ENCODE measurements around the gene EFNB3.

Gene EFNB3

GRCh38 chr17:7740481-7741001 is 35.5 kb downstream of the EFNB3 start:
- Histone ChIP-seq H3K36me3 (ENCODE audit: control insufficient read depth, insufficient read depth, low read length) (no peaks in the 10 kb centered on the region), H3K27me3 (ENCODE audit: control insufficient read depth, insufficient read depth, low read length) (peaks cover 7% of the 10 kb centered on the region), H3K4me3 (ENCODE audit: low read depth, low read length) (no peak overlapping the region), H3K9ac (ENCODE audit: low read depth, low read length) (no peak overlapping the region), H3K9me3 (ENCODE audit: control insufficient read depth, insufficient read depth, low read length) (no peaks in the 10 kb centered on the region), H3K4me1 (ENCODE audit: control insufficient read depth, insufficient read depth, low read length) (no peaks in the 10 kb centered on the region)

GRCh38 chr17:7742729-7743128 is 37.7 kb downstream of the EFNB3 start:
- Histone ChIP-seq H3K4me3 (ENCODE audit: low read depth, low read length) (no peak overlapping the region), H3K4me1 (ENCODE audit: control insufficient read depth, insufficient read depth, low read length) (no peaks in the 10 kb centered on the region), H3K9me3 (ENCODE audit: control insufficient read depth, insufficient read depth, low read length) (no peaks in the 10 kb centered on the region), H3K27me3 (ENCODE audit: control insufficient read depth, insufficient read depth, low read length) (no peaks in the 10 kb centered on the region), H3K9ac (ENCODE audit: low read depth, low read length) (no peak overlapping the region), H3K36me3 (ENCODE audit: control insufficient read depth, insufficient read depth, low read length) (no peaks in the 10 kb centered on the region)

- no peaks in the 10 kb centered on the region for H3K36me3 ChIP-seq (ENCODE audit: control insufficient read depth, insufficient read depth, low read length)
- no peaks in the 10 kb centered on the region for H3K4me1 ChIP-seq (ENCODE audit: control insufficient read depth, insufficient read depth, low read length)
- no peaks in the 10 kb centered on the region for H3K9me3 ChIP-seq (ENCODE audit: control insufficient read depth, insufficient read depth, low read length)
- H3K27me3 ChIP-seq (ENCODE audit: control insufficient read depth, insufficient read depth, low read length), result no peaks in the 10 kb centered on the region
- H3K9ac ChIP-seq (ENCODE audit: low read depth, low read length), result no peak overlapping the region
- no peak overlapping the region for H3K4me3 ChIP-seq (ENCODE audit: low read depth, low read length)
These were observed 39.4 kb downstream of the EFNB3 start for GRCh38 chr17:7744416-7744815.

GRCh38 chr17:7745748-7746470 is 40.9 kb downstream of the EFNB3 start:
- Histone ChIP-seq H3K36me3 (ENCODE audit: control insufficient read depth, insufficient read depth, low read length) (no peaks in the 10 kb centered on the region), H3K9me3 (ENCODE audit: control insufficient read depth, insufficient read depth, low read length) (no peaks in the 10 kb centered on the region), H3K4me3 (ENCODE audit: low read depth, low read length) (no peak overlapping the region), H3K9ac (ENCODE audit: low read depth, low read length) (no peak overlapping the region), H3K4me1 (ENCODE audit: control insufficient read depth, insufficient read depth, low read length) (no peaks in the 10 kb centered on the region), H3K27me3 (ENCODE audit: control insufficient read depth, insufficient read depth, low read length) (no peaks in the 10 kb centered on the region)

- H3K27me3 ChIP-seq (ENCODE audit: control insufficient read depth, insufficient read depth, low read length), result no peaks in the 10 kb centered on the region
- no peaks in the 10 kb centered on the region for H3K9me3 ChIP-seq (ENCODE audit: control insufficient read depth, insufficient read depth, low read length)
- no peaks in the 10 kb centered on the region for H3K4me1 ChIP-seq (ENCODE audit: control insufficient read depth, insufficient read depth, low read length)
- no peak overlapping the region for H3K4me3 ChIP-seq (ENCODE audit: low read depth, low read length)
- H3K9ac ChIP-seq (ENCODE audit: low read depth, low read length), result no peak overlapping the region
- H3K36me3 ChIP-seq (ENCODE audit: control insufficient read depth, insufficient read depth, low read length), result no peaks in the 10 kb centered on the region
These were observed 42.7 kb downstream of the EFNB3 start for GRCh38 chr17:7747635-7748071.

GRCh38 chr17:7748076-7748775 is 43.2 kb downstream of the EFNB3 start:
- Histone ChIP-seq H3K36me3 (ENCODE audit: control insufficient read depth, insufficient read depth, low read length) (no peaks in the 10 kb centered on the region), H3K4me3 (ENCODE audit: low read depth, low read length) (no peak overlapping the region), H3K9ac (ENCODE audit: low read depth, low read length) (no peak overlapping the region), H3K9me3 (ENCODE audit: control insufficient read depth, insufficient read depth, low read length) (no peaks in the 10 kb centered on the region), H3K27me3 (ENCODE audit: control insufficient read depth, insufficient read depth, low read length) (no peaks in the 10 kb centered on the region), H3K4me1 (ENCODE audit: control insufficient read depth, insufficient read depth, low read length) (no peaks in the 10 kb centered on the region)

- no peaks in the 10 kb centered on the region for H3K4me1 ChIP-seq (ENCODE audit: control insufficient read depth, insufficient read depth, low read length)
- no peaks in the 10 kb centered on the region for H3K27me3 ChIP-seq (ENCODE audit: control insufficient read depth, insufficient read depth, low read length)
- H3K4me3 ChIP-seq (ENCODE audit: low read depth, low read length), result no peak overlapping the region
- H3K9ac ChIP-seq (ENCODE audit: low read depth, low read length), result no peak overlapping the region
- H3K36me3 ChIP-seq (ENCODE audit: control insufficient read depth, insufficient read depth, low read length), result no peaks in the 10 kb centered on the region
- no peaks in the 10 kb centered on the region for H3K9me3 ChIP-seq (ENCODE audit: control insufficient read depth, insufficient read depth, low read length)
These were observed 45.4 kb downstream of the EFNB3 start for GRCh38 chr17:7750321-7750821.

GRCh38 chr17:7754656-7755055 is 49.7 kb downstream of the EFNB3 start:
- Histone ChIP-seq H3K27me3 (ENCODE audit: control insufficient read depth, insufficient read depth, low read length) (no peaks in the 10 kb centered on the region), H3K9ac (ENCODE audit: low read depth, low read length) (no peak overlapping the region), H3K4me3 (ENCODE audit: low read depth, low read length) (no peak overlapping the region), H3K4me1 (ENCODE audit: control insufficient read depth, insufficient read depth, low read length) (no peaks in the 10 kb centered on the region), H3K36me3 (ENCODE audit: control insufficient read depth, insufficient read depth, low read length) (no peaks in the 10 kb centered on the region), H3K9me3 (ENCODE audit: control insufficient read depth, insufficient read depth, low read length) (no peaks in the 10 kb centered on the region)

- no peaks in the 10 kb centered on the region for H3K9me3 ChIP-seq (ENCODE audit: control insufficient read depth, insufficient read depth, low read length)
- no peak overlapping the region for H3K4me3 ChIP-seq (ENCODE audit: low read depth, low read length)
- H3K27me3 ChIP-seq (ENCODE audit: control insufficient read depth, insufficient read depth, low read length), result no peaks in the 10 kb centered on the region
- no peaks in the 10 kb centered on the region for H3K4me1 ChIP-seq (ENCODE audit: control insufficient read depth, insufficient read depth, low read length)
- no peaks in the 10 kb centered on the region for H3K36me3 ChIP-seq (ENCODE audit: control insufficient read depth, insufficient read depth, low read length)
- no peak overlapping the region for H3K9ac ChIP-seq (ENCODE audit: low read depth, low read length)
These were observed 50.3 kb downstream of the EFNB3 start for GRCh38 chr17:7755095-7755890.

GRCh38 chr17:7756968-7757367 is 52.0 kb downstream of the EFNB3 start:
- Histone ChIP-seq H3K4me3 (ENCODE audit: low read depth, low read length) (no peak overlapping the region), H3K27me3 (ENCODE audit: control insufficient read depth, insufficient read depth, low read length) (no peaks in the 10 kb centered on the region), H3K9me3 (ENCODE audit: control insufficient read depth, insufficient read depth, low read length) (no peaks in the 10 kb centered on the region), H3K36me3 (ENCODE audit: control insufficient read depth, insufficient read depth, low read length) (no peaks in the 10 kb centered on the region), H3K4me1 (ENCODE audit: control insufficient read depth, insufficient read depth, low read length) (no peaks in the 10 kb centered on the region), H3K9ac (ENCODE audit: low read depth, low read length) (no peak overlapping the region)

Data from iPS-15b (cell line).